Suprapubic skin (tissue), 4 donors: Measurements from ENCODE around the gene PHOSPHO1. TPM values are rescaled to one million over a fixed set of nuclear protein-coding genes. Genes with fewer than 3 reads are reported as not detected.

Source experiments
- DNase-seq, 2 donors: peaks; one replicate each; pipeline ENCODE4 v3.0.0-alpha.2; 2019; ENCODE audit warnings: low spot score in 2 of 2
- H3K27ac ChIP-seq: fragments of 200-600 bp; sonication (generic); one replicate; pipeline ENCODE4 v1.5.1; 2019
- H3K27me3 ChIP-seq: fragments of 200-600 bp; sonication (generic); one replicate; pipeline ENCODE4 v1.5.1; 2019
- H3K36me3 ChIP-seq: fragments of 200-600 bp; sonication (generic); one replicate; pipeline ENCODE4 v1.5.1; 2019
- H3K4me1 ChIP-seq: fragments of 200-600 bp; sonication (generic); one replicate; pipeline ENCODE4 v1.5.1; 2019
- H3K4me3 ChIP-seq: fragments of 200-600 bp; sonication (generic); one replicate; pipeline ENCODE4 v1.5.1; 2019; ENCODE audit warnings: mild to moderate bottlenecking
- H3K9me3 ChIP-seq: fragments of 200-600 bp; sonication (generic); one replicate; pipeline ENCODE4 v1.5.1; 2019
- CTCF ChIP-seq, 2 donors: fragments of 200-600 bp in 1 of 2; fragments of 450-650 bp in 1 of 2; sonication (generic) in 1 of 2; IDR thresholded peaks; one replicate each; pipeline ENCODE4 v1.5.1; 2016 to 2019; ENCODE audit warnings: antibody characterized with exemption in 2 of 2, mild to moderate bottlenecking in 1 of 2, moderate library complexity in 1 of 2
- EP300 ChIP-seq: sonication (generic); formaldehyde crosslinking; IDR thresholded peaks from one replicate; pipeline ENCODE4 v1.6.1; 2017; ENCODE audit warnings: antibody characterized with exemption
- POLR2A ChIP-seq, 2 donors: fragments of 450-650 bp; IDR thresholded peaks; one replicate each; pipeline ENCODE4 v1.6.1; 2017; ENCODE audit warnings: antibody characterized with exemption in 2 of 2, mild to moderate bottlenecking in 2 of 2, moderate library complexity in 2 of 2
- POLR2AphosphoS5 ChIP-seq, 3 donors: sonication (generic); formaldehyde crosslinking; IDR thresholded peaks; one replicate each; pipeline ENCODE4 v1.6.1; 2017; ENCODE audit warnings: antibody characterized with exemption in 3 of 3
- WGBS: methylation state at CpG from one replicate; pipeline ENCODE4 v1.1.5; 2018; 5-methylcytosine and 5-hydroxymethylcytosine counted together
- total RNA-seq, 4 donors: library from RNA; depleted of rRNA; stranded (reverse); fragments of >200 nt; gene quantifications; one replicate each; pipeline ENCODE4 v1.1.0, GENCODE V29; 2016

The PHOSPHO1 gene
- total RNA-seq, 4 donors from 2014 or later, result 0.70 to 0.79 TPM; not detected in 2

GRCh38 chr17:49252148-49252695 is 21.6 kb upstream of the PHOSPHO1 start:
- no peak for TF ChIP-seq CTCF (IDR thresholded peaks at IDR 0.05)
- no peak for TF ChIP-seq POLR2A (IDR thresholded peaks at IDR 0.05)
- no peak for TF ChIP-seq POLR2AphosphoS5 (IDR thresholded peaks at IDR 0.05)
- no peak for TF ChIP-seq EP300
- H3K36me3 ChIP-seq, result no peaks in the 10 kb centered on the region
- H3K9me3 ChIP-seq, result no peaks in the 10 kb centered on the region
- H3K4me1 ChIP-seq, result peaks cover 3% of the 10 kb centered on the region
- no peaks in the 10 kb centered on the region for H3K27me3 ChIP-seq
- 73% methylated on average over 4 of the region's 6 CpGs for WGBS
- H3K4me3 ChIP-seq, result no peak overlapping the region
- H3K27ac ChIP-seq, result no peak overlapping the region
- no peak for DNase-seq

DNA sequence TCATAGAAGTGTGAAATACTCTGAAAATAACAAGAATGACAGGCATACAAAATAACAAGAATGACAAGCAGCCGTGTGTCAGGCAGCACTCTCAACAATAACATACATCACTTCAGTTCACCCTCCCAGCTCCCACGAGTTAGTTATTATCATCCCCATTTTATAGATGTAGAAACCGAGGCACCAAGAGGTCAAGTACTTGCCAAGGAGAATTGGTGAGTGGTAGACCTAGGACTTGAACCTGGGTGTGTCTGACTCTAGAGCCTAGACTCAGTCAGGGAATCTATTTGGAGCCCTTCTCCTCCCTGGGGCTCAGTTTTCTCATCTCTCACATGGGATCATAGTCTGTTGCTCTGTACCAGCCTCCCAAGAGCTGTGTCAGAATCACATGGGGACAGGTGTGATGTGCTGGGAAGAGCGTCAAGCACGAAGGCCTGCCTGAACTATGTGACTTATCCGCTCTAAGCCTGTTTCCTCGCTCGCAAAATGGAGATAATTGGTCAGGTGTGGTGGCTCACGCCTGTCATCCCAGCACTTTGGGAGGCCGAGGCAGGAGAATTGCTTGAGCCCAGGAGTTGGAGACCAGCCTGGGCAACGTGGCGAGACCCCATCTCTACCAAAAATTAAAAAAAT is 19.4 kb upstream of the PHOSPHO1 start:
- peaks cover 12% of the 10 kb centered on the region for H3K27me3 ChIP-seq
- no peaks in the 10 kb centered on the region for H3K36me3 ChIP-seq
- H3K27ac ChIP-seq, result no peak overlapping the region
- WGBS, result 90% methylated on average over 12 of the region's 12 CpGs
- H3K4me3 ChIP-seq, result no peak overlapping the region
- H3K4me1 ChIP-seq, result peaks cover 3% of the 10 kb centered on the region
- no peaks in the 10 kb centered on the region for H3K9me3 ChIP-seq
- no peak for TF ChIP-seq CTCF (IDR thresholded peaks at IDR 0.05)
- TF ChIP-seq POLR2AphosphoS5 (IDR thresholded peaks at IDR 0.05), result no peak
- no peak for DNase-seq

DNA sequence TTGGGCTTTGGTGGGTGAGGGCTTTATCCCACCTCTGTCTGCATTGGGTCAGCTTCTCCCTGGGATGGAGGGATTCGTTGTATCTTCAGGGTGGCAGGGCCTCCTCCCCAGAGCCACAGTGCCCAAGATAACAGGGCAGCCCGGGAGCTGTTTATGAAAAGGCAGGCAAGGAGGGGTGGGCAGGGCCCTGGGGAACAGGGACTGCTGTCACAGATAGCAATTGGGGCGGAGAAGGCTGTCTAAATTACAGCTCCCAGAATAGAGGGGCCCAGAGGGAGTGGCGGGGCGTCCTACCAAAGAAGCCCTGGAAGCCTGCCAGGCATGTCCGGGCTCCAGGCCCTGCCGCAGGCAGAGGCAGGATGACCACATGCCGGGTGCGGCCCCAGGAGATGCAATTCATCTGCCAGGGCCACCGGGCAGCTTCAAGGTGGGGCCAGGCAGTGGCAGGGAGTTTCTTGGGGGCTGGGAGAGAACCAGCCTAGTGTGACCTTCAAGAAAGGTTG is 18.8 kb upstream of the PHOSPHO1 start:
- Histone ChIP-seq H3K27ac (no peak overlapping the region), H3K27me3 (peaks cover 12% of the 10 kb centered on the region), H3K36me3 (no peaks in the 10 kb centered on the region), H3K4me3 (no peak overlapping the region), H3K9me3 (no peaks in the 10 kb centered on the region), H3K4me1 (peaks cover 3% of the 10 kb centered on the region)
- 23% methylated on average over 7 of the region's 10 CpGs for WGBS
- TF ChIP-seq EP300 (no peak), POLR2A (IDR thresholded peaks at IDR 0.05) (no peak), CTCF (IDR thresholded peaks at IDR 0.05) (no peak), POLR2AphosphoS5 (IDR thresholded peaks at IDR 0.05) (no peak)
- no peak for DNase-seq

DNA sequence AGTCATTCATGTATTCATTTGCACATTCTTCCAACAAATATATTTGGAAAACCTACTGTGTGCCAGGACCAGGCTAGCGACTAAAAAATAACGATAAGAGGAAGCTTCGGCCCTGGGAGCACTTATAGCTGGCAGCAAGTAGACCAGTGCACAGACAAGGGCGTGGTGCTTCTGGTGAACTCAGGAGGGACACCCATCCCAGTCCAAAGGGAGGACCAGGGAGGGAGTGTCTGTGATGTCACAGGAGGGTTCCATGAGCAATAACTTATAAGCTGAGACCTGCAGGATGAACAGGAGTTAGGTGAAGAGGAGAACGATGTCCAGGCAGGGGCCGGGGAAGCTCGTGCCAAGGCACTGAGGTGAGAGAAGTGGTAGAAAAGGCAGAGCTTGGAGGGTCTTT is 17.4 kb upstream of the PHOSPHO1 start:
- H3K27ac ChIP-seq, result no peak overlapping the region
- no peaks in the 10 kb centered on the region for H3K36me3 ChIP-seq
- 80% methylated on average over 7 of the region's 7 CpGs for WGBS
- H3K4me1 ChIP-seq, result peaks cover 3% of the 10 kb centered on the region
- no peaks in the 10 kb centered on the region for H3K9me3 ChIP-seq
- peaks cover 12% of the 10 kb centered on the region for H3K27me3 ChIP-seq
- no peak for DNase-seq
- TF ChIP-seq POLR2A (IDR thresholded peaks at IDR 0.05) (no peak), CTCF (IDR thresholded peaks at IDR 0.05) (no peak), EP300 (no peak), POLR2AphosphoS5 (IDR thresholded peaks at IDR 0.05) (no peak)
- H3K4me3 ChIP-seq, result no peak overlapping the region

- TF ChIP-seq CTCF (IDR thresholded peaks at IDR 0.05) (no peak), EP300 (no peak), POLR2A (IDR thresholded peaks at IDR 0.05) (no peak), POLR2AphosphoS5 (IDR thresholded peaks at IDR 0.05) (no peak)
- no peak for DNase-seq
- Histone ChIP-seq H3K4me3 (no peak overlapping the region), H3K27me3 (peaks cover 12% of the 10 kb centered on the region), H3K9me3 (no peaks in the 10 kb centered on the region), H3K4me1 (peaks cover 3% of the 10 kb centered on the region), H3K36me3 (no peaks in the 10 kb centered on the region), H3K27ac (no peak overlapping the region)
- WGBS, result 94% methylated on average over 4 of the region's 4 CpGs
These were observed 14.3 kb upstream of the PHOSPHO1 start for GRCh38 chr17:49244839-49245238.
